ENCODE measurements around the gene LUZP1.
"Not testable (repeated sequence)": the region's sequence is repeated elsewhere in the genome, so short reads cannot be mapped to it uniquely, and the experiment has no call there.

Gene LUZP1

GRCh38 chr1:23193391-23194118 lies 24.9 kb upstream of the LUZP1 start:
- no peaks in the 10 kb centered on the region for H3K36me3 ChIP-seq (ENCODE audit: control insufficient read depth, insufficient read depth, low read length)
- no peak for TF ChIP-seq CTCF (IDR thresholded peaks at IDR 0.05; ENCODE audit: insufficient read depth, low read length, poor library complexity, severe bottlenecking)
- no peak for DNase-seq (ENCODE audit: extremely low read depth, insufficient read length)

GRCh38 chr1:23191199-23191598 lies 22.5 kb upstream of the LUZP1 start:
- H3K36me3 ChIP-seq (ENCODE audit: control insufficient read depth, insufficient read depth, low read length), result no peaks in the 10 kb centered on the region
- no peak for DNase-seq (ENCODE audit: extremely low read depth, insufficient read length)
- TF ChIP-seq CTCF (IDR thresholded peaks at IDR 0.05; ENCODE audit: insufficient read depth, low read length, poor library complexity, severe bottlenecking), result no peak
- no peak overlapping the region for H3K4me3 ChIP-seq (replicated peaks; ENCODE audit: low read depth, low read length)
- no peaks in the 10 kb centered on the region; the same call in 1 of the 2 replicates for H3K27me3 ChIP-seq (replicated peaks; ENCODE audit: control insufficient read depth, insufficient read depth, low read length)

More at GRCh38 chr1:23193391-23194118, 24.9 kb upstream of the LUZP1 start:
- H3K4me3 ChIP-seq (replicated peaks; ENCODE audit: low read depth, low read length), result no peak overlapping the region
- H3K27me3 ChIP-seq (replicated peaks; ENCODE audit: control insufficient read depth, insufficient read depth, low read length), result no peaks in the 10 kb centered on the region; the same call in 1 of the 2 replicates

- not testable (repeated sequence) for H3K27me3 ChIP-seq (replicated peaks; ENCODE audit: control insufficient read depth, insufficient read depth, low read length); H3K36me3 ChIP-seq (ENCODE audit: control insufficient read depth, insufficient read depth, low read length); H3K4me3 ChIP-seq (replicated peaks; ENCODE audit: low read depth, low read length); DNase-seq (ENCODE audit: extremely low read depth, insufficient read length)
These were observed 20.3 kb upstream of the LUZP1 start for GRCh38 chr1:23188936-23189452.

GRCh38 chr1:23188434-23188884 lies 19.8 kb upstream of the LUZP1 start:
- Histone ChIP-seq H3K36me3 (ENCODE audit: control insufficient read depth, insufficient read depth, low read length) (no peaks in the 10 kb centered on the region), H3K27me3 (replicated peaks; ENCODE audit: control insufficient read depth, insufficient read depth, low read length) (no peaks in the 10 kb centered on the region), H3K4me3 (replicated peaks; ENCODE audit: low read depth, low read length) (no peak overlapping the region)
- DNase-seq (ENCODE audit: extremely low read depth, insufficient read length), result no peak
- TF ChIP-seq CTCF (IDR thresholded peaks at IDR 0.05; ENCODE audit: insufficient read depth, low read length, poor library complexity, severe bottlenecking), result no peak

- no peaks in the 10 kb centered on the region for H3K27me3 ChIP-seq (replicated peaks; ENCODE audit: control insufficient read depth, insufficient read depth, low read length)
- H3K36me3 ChIP-seq (ENCODE audit: control insufficient read depth, insufficient read depth, low read length), result no peaks in the 10 kb centered on the region
- no peak overlapping the region for H3K4me3 ChIP-seq (replicated peaks; ENCODE audit: low read depth, low read length)
- no peak for DNase-seq (ENCODE audit: extremely low read depth, insufficient read length)
- no peak for TF ChIP-seq CTCF (IDR thresholded peaks at IDR 0.05; ENCODE audit: insufficient read depth, low read length, poor library complexity, severe bottlenecking)
These were observed 19.0 kb upstream of the LUZP1 start for GRCh38 chr1:23187637-23188036.

- Histone ChIP-seq H3K27me3 (replicated peaks; ENCODE audit: control insufficient read depth, insufficient read depth, low read length) (no peaks in the 10 kb centered on the region), H3K36me3 (ENCODE audit: control insufficient read depth, insufficient read depth, low read length) (no peaks in the 10 kb centered on the region), H3K4me3 (replicated peaks; ENCODE audit: low read depth, low read length) (no peak overlapping the region)
- no peak for DNase-seq (ENCODE audit: extremely low read depth, insufficient read length)
- TF ChIP-seq CTCF (IDR thresholded peaks at IDR 0.05; ENCODE audit: insufficient read depth, low read length, poor library complexity, severe bottlenecking), result no peak
These were observed 16.7 kb upstream of the LUZP1 start for GRCh38 chr1:23185381-23185780.
